ENCODE measurements around the gene GC.

DNA sequence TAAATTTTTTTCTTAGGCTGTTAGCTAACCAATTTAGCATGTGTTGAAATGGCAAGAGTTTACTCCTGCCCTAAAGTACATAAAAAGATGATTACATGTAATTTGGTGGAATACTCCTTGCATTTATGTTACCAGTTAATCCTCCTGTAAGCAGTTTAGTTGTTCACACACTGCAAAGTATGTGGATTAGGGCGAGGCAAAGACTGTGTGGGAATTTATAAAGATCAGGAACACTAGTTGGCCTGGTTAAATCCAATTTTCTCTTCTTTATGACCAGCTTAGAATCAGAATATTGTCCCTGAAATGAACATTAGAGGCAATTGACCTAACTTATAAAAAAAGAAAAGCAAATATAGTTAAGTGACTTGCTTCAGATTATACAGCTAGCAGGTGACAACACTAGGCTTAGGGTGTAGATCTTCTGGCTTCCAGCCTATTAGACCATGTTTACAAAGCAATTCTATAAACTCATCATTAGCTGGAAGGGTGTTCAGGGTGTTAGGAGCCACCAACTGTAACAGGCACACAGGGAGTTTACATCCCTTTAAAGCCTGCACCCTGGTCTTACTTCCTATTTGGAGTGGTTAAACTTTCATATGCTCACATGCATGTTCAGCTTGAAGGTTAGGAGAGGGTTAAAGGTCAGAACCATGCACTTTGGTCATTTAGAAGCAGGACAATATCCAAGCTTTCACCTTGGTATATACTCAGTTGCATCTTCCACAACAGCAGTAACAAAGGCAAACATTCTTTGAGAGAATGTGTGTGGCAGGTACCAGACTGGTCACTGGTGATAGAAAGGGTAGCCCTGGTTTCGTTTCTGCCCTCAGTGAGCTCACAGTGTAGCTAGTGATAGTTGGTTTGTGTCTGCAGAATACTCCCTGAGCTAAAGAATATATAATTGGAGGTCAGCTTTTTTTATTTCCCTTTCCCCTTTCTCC lies 72.6 kb downstream of the GC start:
- TF ChIP-seq CTCF (IDR thresholded peaks at IDR 0.05) = no peak
- TF ChIP-seq POLR2A (IDR thresholded peaks at IDR 0.05) = no peak
- TF ChIP-seq EP300 (IDR thresholded peaks at IDR 0.05) = no peak
